ENCODE measurements around the gene PIGR.

DNA sequence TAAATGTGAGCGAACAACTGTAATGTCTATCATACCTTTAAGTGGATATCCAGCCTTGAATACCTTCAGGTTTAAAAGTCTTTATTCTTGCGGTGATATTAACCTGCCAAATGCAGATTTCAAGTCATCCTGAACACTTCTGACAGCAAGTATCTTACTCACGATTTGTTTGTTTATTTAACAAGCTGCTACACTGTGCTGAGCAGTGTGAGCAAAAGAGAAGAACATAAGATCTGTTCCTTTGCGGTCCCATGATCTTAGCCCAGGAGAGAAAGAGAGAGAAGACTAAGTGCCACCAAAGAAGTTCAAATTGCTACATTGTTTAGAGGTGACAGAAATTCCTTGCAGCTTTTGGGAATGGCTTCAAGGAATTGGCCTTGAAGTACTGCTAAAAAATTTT, 58.6 kb downstream of the PIGR start:
- TF ChIP-seq, protein P1, sequence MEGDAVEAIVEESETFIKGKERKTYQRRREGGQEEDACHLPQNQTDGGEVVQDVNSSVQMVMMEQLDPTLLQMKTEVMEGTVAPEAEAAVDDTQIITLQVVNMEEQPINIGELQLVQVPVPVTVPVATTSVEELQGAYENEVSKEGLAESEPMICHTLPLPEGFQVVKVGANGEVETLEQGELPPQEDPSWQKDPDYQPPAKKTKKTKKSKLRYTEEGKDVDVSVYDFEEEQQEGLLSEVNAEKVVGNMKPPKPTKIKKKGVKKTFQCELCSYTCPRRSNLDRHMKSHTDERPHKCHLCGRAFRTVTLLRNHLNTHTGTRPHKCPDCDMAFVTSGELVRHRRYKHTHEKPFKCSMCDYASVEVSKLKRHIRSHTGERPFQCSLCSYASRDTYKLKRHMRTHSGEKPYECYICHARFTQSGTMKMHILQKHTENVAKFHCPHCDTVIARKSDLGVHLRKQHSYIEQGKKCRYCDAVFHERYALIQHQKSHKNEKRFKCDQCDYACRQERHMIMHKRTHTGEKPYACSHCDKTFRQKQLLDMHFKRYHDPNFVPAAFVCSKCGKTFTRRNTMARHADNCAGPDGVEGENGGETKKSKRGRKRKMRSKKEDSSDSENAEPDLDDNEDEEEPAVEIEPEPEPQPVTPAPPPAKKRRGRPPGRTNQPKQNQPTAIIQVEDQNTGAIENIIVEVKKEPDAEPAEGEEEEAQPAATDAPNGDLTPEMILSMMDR (IDR thresholded peaks at IDR 0.05; ENCODE audit: low read depth, low read length): no peak
- TF ChIP-seq EZH2phosphoT487 (IDR thresholded peaks at IDR 0.05; ENCODE audit: low read depth): no peak
